GM21723 (cell line): ENCODE results near the gene ITPK1.

Experiments
- ATAC-seq: cut with Tn5 transposase; IDR thresholded peaks from one replicate; pipeline ENCODE4 v1.9.1; 2021; ENCODE audit warnings: mild to moderate bottlenecking, moderate library complexity; ENCODE audit not compliant: unreplicated experiment

The ITPK1 gene

GRCh38 chr14:92942576-92942975 is 173.1 kb downstream of the ITPK1 start:
- no peak for ATAC-seq

- no peak for ATAC-seq
Observed at GRCh38 chr14:92942136-92942535, 173.6 kb downstream of the ITPK1 start.

- ATAC-seq, result no peak
Observed at GRCh38 chr14:92941531-92941930, 174.2 kb downstream of the ITPK1 start.

GRCh38 chr14:92940543-92940942 is 175.2 kb downstream of the ITPK1 start:
- no peak for ATAC-seq

- no peak for ATAC-seq
Observed at GRCh38 chr14:92939699-92940098, 176.0 kb downstream of the ITPK1 start.

GRCh38 chr14:92938890-92939671 is 176.6 kb downstream of the ITPK1 start:
- no peak for ATAC-seq

GRCh38 chr14:92938235-92938875 is 177.4 kb downstream of the ITPK1 start:
- no peak for ATAC-seq

- ATAC-seq, result no peak
Observed at GRCh38 chr14:92937051-92937937, 178.4 kb downstream of the ITPK1 start.

- ATAC-seq, result no peak
Observed at GRCh38 chr14:92936085-92936484, 179.6 kb downstream of the ITPK1 start.

GRCh38 chr14:92935446-92935845 is 180.3 kb downstream of the ITPK1 start:
- ATAC-seq, result no peak

- ATAC-seq, result no peak
Observed at GRCh38 chr14:92934196-92935085, 181.3 kb downstream of the ITPK1 start.

- ATAC-seq, result no peak
Observed at GRCh38 chr14:92933481-92933880, 182.2 kb downstream of the ITPK1 start.

- ATAC-seq, result no peak
Observed at GRCh38 chr14:92932448-92933395, 183.0 kb downstream of the ITPK1 start.

GRCh38 chr14:92931681-92932447 is 183.9 kb downstream of the ITPK1 start:
- ATAC-seq, result no peak

- ATAC-seq, result no peak
Observed at GRCh38 chr14:92930737-92931602, 184.8 kb downstream of the ITPK1 start.

- no peak for ATAC-seq
Observed at GRCh38 chr14:92929689-92930608, 185.8 kb downstream of the ITPK1 start.
